ENCODE data around the gene DSCAM. TPM values are rescaled to one million over a fixed set of nuclear protein-coding genes. Genes with fewer than 3 reads are reported as not detected.

DSCAM gene
- total RNA-seq, 2 donors from 2014 or later: not detected

DNA sequence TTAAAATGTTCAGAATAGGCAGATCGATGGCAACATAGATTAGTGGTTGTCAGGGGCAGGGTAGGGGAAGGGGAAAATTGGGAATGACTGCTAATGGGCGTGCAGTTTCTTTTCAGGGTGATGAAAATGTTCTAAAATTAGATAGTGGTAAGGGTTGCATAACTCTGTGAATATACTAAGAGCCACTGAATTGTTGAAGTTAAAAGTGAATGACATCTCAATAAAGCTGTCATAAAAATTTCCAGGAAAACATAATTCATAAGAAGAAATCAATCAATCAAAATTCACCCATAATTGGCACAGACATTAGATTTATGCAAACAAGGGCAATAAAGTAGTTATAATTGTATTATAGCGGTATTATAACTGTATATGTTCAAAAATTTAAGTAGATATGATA, 751.5 kb downstream of the DSCAM start:
- no peak for ATAC-seq
- no peak for DNase-seq
- intact Hi-C loops (cut with DNase I): no loop called here

DNA sequence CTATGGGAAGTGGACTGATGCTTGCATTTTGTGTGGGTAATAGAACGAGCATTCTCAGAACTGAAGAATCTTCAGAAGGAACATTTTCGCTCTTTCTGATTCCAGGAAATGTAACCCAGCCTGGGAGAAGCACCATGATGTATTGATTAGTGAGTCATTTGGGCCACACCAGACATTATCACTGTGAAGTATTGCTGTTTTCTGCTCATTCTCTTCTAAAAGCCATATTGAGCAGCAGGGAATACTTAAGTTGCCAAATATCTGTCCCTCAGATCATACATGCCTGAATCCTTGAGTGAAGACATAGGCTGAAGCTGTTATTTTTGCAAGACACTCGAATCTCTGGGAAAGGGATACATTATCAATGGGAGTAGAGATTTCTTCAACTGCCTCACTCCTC, 766.6 kb downstream of the DSCAM start:
- intact Hi-C loops (cut with DNase I): no loop called here
- no peak for ATAC-seq

GRCh38 chr21:40074710-40075109, 772.2 kb downstream of the DSCAM start:
- ATAC-seq: no peak
- intact Hi-C loops (cut with DNase I): no loop called here

More for the DNA sequence above, 766.6 kb downstream of the DSCAM start:
- no peak for DNase-seq

GRCh38 chr21:40074198-40074597, 772.8 kb downstream of the DSCAM start:
- DNase-seq: no peak
- intact Hi-C loops (cut with DNase I): no loop called here
- peak; percentile 51 to 96 for ATAC-seq

More at GRCh38 chr21:40074710-40075109, 772.2 kb downstream of the DSCAM start:
- DNase-seq: no peak

DNA sequence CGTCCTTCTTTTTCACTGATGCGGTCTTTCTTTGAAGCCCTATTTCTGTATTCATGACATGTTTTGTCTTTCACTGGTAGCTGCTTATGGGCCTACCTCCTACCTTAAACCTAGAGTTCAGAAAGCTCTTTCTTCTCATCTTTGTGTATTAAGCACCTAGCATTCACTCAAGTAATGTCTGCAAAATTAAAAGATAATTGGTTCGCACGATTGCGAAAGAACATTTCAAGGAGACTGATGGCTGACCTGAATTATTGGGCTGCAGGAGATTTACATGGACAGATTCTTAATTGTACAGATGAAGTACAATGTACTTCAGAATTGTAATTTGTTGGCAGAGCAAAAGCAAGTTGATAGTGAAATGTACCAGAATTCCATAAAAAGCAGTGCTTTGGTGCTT, 773.3 kb downstream of the DSCAM start:
- no peak for ATAC-seq

DNA sequence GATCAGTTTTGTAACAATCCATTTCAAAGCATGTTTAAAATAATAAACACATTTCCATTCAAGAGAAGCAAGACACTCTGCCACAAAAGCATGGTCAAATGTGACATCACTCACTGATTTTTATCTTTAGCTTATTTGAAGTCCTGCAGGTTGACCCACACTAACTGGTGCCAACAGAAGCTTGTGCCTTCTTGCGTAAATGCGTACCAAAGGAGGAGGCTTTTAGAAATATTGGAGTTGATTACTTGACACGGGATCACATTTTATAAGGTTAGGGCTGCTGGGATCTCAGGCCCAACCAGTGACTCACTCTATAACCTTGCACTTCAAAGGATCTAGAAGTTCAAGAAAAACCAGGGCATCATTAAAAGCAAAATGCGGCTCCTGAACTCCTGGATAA, 776.1 kb downstream of the DSCAM start:
- ATAC-seq (no peak), DNase-seq (no peak)
- intact Hi-C loops (cut with DNase I): no loop called here

More for the DNA sequence above, 773.3 kb downstream of the DSCAM start:
- intact Hi-C loops (cut with DNase I): no loop called here
- no peak for DNase-seq

DNA sequence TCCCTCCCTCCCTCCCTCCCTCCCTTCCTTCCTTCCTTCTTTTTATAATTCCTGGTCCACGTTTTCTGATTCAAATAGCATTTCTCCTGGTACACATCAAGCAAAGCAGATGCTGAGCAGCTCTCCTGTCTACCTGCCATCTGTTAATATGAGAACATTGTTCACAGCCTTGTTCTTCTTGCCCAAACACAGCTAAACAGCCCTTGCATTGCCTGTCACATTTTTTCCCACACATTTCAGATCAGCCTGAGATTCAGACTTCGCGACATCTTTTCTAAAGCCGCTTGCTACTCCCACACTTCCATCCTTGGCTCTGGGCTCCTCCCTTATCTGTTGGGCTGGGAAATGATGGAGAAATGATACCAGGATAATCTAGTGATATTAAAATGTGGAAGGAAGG, 779.2 kb downstream of the DSCAM start:
- no peak for ATAC-seq
- intact Hi-C loops (cut with DNase I): no loop called here
- no peak for DNase-seq

DNA sequence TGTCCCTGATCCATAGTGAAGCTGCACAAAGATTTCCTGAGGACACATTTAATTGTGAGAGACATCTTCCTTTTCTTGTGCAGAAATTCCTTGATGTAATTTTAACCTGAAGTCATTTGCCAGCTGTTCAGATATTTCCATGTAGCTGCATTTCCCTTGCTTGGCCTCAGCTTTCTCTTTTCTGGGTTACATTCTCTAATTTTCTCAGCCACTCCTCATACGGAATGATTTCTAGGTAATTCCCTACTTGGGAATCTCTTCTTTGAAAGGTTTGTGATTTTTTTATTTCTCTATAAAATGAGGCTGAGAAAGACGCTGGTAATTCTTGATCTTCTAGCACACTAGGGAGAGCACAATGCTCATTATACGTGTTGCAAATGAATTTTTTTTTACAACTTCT, 780.7 kb downstream of the DSCAM start:
- intact Hi-C loops (cut with DNase I): no loop called here
- DNase-seq: no peak
- ATAC-seq: no peak

DNA sequence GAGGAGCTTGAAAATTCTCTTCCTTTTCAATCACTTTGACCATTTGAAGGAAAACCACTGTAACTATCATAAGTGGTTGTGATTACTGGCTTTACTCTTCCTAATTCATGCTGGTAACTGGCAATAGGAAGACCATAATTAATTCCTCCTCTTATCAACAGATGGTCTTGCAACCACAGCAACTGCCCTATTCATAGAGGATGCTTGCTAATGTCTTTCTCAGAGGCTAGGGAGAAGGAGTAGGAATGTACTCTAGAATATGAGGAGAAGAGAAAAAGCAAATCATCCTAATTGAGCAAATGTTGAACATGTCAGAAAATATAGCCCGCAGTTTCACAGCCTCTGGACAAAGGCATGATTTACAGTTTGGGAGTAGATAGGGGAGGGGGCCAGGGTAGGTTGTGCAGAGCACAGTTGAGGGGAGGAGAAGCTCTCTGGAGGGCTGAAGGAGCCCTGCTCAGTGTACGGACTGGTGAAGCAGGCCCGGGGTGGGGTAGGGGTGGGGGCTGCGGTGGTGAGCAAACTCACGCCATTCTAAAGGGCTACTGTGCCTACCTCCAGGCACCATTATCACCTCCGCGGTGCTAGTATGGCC, 786.8 kb downstream of the DSCAM start:
- intact Hi-C loops (cut with DNase I): no loop called here
- DNase-seq (no peak), ATAC-seq (no peak)

DNA sequence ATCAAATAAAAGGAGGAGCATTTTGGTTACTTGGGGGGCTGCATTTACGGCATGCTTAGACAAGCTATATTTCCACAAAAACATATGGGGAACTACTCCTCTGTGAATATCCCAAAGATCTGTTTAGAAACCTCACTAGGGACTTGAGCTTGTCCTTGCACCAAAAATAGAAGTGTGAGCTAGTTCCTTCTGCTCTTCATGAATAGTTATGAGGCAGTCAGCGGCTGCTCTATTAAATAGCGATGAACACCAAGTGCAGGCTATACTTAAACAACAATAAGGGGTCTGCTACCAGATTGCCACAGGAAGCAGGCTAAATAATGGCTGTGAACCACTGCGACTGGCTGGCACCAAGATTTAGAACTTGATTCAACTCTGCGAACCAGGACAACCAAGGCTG, 789.6 kb downstream of the DSCAM start:
- DNase-seq (no peak), ATAC-seq (no peak)
- intact Hi-C loops (cut with DNase I): no loop called here

DNA sequence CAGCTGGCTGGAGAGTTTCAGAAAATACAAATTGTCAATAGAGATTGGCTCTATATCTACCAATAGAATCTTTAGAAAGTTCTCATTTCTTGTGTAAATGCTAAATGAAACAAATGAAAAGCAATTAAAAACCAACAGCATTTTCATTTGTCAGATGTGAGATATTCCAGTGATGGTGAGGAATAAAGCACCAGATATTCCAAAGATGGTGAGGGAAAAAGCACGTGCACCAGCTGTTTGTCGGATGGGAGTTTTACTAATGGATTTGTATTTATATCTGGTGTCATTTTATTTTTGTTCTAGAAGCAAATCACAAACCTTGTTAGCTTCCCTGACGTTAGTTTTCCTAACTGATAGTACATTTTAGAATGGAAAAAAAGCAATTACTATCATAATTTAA, 790.9 kb downstream of the DSCAM start:
- no peak for ATAC-seq
- intact Hi-C loops (cut with DNase I): no loop called here
- no peak for DNase-seq

DNA sequence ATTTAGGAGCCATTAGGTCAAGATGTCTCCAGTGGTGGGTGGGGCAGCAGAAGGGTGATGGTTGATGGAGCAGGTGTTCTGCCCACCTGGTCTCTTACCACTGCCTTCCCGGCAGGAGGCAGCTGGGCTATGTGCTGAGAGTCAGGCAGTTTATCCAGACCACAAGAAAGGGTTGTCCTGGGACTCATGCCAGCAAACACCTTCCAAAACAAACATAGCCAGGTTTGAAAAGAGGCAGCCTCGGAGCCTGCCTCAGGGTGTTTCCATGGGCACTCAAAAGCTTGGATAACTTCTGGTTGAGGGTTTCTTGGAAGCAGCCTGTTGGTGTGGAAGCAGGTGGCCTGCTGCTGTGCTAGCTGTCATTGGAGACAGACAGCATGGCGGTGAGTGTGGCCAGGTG, 792.6 kb downstream of the DSCAM start:
- DNase-seq (peak; percentile 39), ATAC-seq (peak; percentile 49 to 83)
- intact Hi-C loops (cut with DNase I): loop anchor here in 1 of 2 donors (5.0 kb wide), 1 partner anchor 68 kb away; no protein-coding TSS in a partner anchor

- intact Hi-C loops (cut with DNase I): loop anchor here in 1 of 2 donors (5.0 kb wide), 1 partner anchor 69 kb away; no protein-coding TSS in a partner anchor
- ATAC-seq (peak; percentile 83 to 92), DNase-seq (peak; percentile 53)
Measured at GRCh38 chr21:40053007-40053406, 794.0 kb downstream of the DSCAM start.

DNA sequence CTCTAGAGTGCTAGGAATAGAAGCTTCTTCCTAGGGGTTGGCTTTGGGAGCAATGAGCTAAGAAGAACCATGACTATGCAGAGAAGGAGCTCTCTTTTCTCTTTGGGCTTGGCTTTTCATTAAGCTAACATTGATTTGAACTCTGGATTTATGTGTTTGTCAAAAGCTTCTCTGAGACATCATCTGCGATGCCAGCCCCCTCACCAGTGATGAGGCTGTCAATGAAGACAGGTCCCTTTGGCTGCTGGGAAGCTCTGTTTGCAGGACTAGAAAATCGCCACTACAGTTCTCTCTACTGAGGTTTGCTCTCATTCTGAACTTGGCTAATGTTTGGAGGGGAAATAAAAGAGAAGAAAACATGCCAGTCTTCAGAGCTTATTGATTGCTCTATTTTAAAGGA, 794.7 kb downstream of the DSCAM start:
- ATAC-seq: no peak
- no peak for DNase-seq
- intact Hi-C loops (cut with DNase I): loop anchor here in 1 of 2 donors (5.0 kb wide), 1 partner anchor 70 kb away; no protein-coding TSS in a partner anchor

GRCh38 chr21:40051801-40052200, 795.2 kb downstream of the DSCAM start:
- DNase-seq (no peak), ATAC-seq (no peak)
- intact Hi-C loops (cut with DNase I): loop anchor here in 1 of 2 donors (5.0 kb wide), 1 partner anchor 70 kb away; no protein-coding TSS in a partner anchor

DNA sequence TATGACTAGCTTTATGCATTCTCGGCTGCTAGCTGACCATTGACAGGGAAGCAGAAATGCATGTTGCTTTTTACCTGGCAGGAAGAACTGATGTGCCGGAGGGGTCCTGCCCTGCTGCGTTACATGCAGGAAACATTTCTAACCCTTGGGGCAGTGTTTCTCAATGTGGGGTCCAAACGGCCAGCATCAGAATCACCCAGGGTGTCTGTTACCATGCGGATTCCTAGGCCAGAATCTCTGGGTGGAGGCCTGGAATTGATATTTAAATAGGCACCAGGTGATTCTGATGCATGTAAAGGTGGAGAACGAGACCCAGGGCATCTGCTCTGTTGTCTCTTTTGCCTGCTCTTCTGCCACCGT, 797.0 kb downstream of the DSCAM start:
- ATAC-seq (no peak), DNase-seq (no peak)
- intact Hi-C loops (cut with DNase I): loop anchor here in 1 of 2 donors (5.0 kb wide), 1 partner anchor 72 kb away; no protein-coding TSS in a partner anchor

- intact Hi-C loops (cut with DNase I): no loop called here
- ATAC-seq: peak in 1 of 2 donors; percentile 40
- DNase-seq: no peak
Measured at GRCh38 chr21:40049031-40049930, 797.7 kb downstream of the DSCAM start.

DNA sequence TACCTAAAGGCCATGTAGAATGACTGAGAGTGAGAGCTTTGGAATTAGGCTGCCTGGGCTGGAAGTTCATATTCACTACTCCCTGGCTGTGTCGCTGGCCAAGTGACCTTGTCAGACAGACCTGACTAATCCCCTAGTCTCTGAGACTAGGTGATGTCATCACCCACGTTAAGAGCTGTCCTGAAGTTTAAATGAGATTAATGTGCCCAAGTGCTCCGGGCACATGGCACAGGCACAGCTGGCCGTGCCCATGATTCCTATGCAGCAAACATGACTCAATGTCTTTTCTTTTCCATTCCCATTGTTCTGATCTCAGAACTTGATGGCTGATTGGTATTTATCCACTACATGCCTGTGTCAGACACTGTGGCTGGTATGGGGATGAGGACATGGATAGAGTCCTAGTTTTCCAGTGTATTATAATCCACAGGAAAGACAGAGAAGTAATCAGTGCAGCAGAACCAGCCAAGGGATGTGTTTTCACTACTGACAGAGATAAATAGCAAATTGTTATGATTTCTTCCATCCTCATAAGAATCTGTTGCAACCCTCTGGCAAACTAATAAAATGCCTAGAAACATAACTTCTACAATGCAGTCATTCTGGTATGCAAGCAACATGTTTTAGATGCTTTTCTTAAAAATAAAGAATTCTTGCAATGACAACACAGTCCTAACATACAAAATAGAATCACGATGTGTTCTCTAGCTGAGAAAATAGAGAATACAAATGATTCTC, 798.8 kb downstream of the DSCAM start:
- DNase-seq (no peak), ATAC-seq (peak in 1 of 2 donors; percentile 85)
- intact Hi-C loops (cut with DNase I): no loop called here

DNA sequence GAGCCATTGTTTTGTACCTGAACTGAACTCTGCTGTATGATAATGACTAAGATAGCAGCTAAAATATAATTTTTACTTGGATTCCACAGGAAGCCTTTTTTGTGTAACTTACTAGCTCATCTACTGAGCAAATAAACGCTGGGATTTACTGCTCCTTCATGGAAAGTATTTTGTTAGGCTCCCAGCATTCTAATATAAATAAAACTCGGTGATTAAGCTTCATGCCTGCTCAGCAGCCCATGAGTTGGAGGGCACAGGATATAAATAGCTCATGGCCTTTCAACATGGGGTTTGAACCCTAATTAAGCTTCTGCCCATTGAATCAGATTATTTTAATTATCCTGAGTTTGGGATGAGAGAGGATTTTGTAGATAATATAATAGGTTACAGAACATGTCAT, 799.7 kb downstream of the DSCAM start:
- no peak for ATAC-seq
- intact Hi-C loops (cut with DNase I): no loop called here
- no peak for DNase-seq

DNA sequence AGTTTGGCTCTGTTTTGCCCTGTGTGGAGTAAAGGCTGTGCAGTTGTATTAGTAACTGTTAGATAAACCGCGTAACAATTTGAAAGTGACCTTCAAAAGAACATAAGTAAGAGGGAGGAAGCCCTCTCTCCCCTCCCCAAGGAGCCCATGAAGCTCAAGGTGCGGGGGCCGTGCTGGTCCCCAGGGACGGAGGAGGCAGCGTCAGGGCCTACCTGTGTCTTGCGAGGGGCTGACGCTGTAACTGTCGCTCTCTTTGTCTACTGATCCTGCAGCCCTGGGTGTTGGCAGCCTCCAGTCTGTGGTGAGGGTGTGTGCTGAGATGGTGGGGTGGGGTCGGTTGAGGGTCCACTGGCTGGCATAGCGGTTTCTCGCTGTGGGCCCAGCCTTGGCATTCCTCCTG, 803.1 kb downstream of the DSCAM start:
- DNase-seq: no peak
- intact Hi-C loops (cut with DNase I): no loop called here
- ATAC-seq: no peak

All from left cardiac atrium (tissue), 4 donors.